T-helper 2 cell treated with Interferon-gamma antibody and Interleukin-4, amounts not matched to agents 5 μg/mL and 100 μg/mL, for 36 hours (primary cell): ENCODE measurements around the gene TMIE.

Experiments used
- DNase-seq: peaks from one replicate; pipeline ENCODE4 v3.0.0; 2021; ENCODE audit warnings: low spot score
- H3K27ac Mint-ChIP-seq: one replicate; pipeline ENCODE4 v1.8.0; 2021; ENCODE audit warnings: mild to moderate bottlenecking, mixed read lengths
- H3K27me3 Mint-ChIP-seq: one replicate; pipeline ENCODE4 v1.8.0; 2021; ENCODE audit warnings: low read depth, mixed read lengths
- H3K36me3 Mint-ChIP-seq: one replicate; pipeline ENCODE4 v1.8.0; 2021; ENCODE audit warnings: low read depth, mixed read lengths
- H3K4me1 Mint-ChIP-seq: one replicate; pipeline ENCODE4 v1.8.0; 2021; ENCODE audit warnings: low read depth, mixed read lengths
- H3K4me3 Mint-ChIP-seq: one replicate; pipeline ENCODE4 v1.8.0; 2022; ENCODE audit warnings: mild to moderate bottlenecking, moderate library complexity, mixed read lengths
- H3K9me3 Mint-ChIP-seq: one replicate; pipeline ENCODE4 v1.8.0; 2021; ENCODE audit warnings: mixed read lengths

Gene TMIE

DNA sequence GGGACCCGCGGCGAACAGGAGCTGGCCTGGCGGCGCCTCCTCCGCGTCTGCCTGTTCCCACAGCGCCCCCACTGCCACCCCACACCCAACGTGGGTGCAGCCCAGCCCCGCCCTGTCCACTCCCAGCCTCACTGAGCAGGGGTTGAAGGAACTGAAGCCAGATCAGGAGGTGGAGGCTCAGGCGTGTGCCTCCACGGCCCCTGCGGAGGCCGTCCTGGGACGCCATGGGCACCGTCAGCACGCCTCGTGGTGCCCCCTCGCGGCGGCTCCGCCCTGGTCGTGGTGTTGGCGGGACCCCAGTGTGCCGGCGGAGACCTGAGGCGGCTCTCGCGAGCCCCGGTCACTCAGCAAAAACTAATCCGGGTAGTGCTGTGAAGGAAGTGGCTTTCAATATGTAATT is 55.5 kb downstream of the TMIE start:
- peaks cover 4% of the 10 kb centered on the region for H3K4me1 Mint-ChIP-seq
- no peak overlapping the region for H3K27ac Mint-ChIP-seq
- no peak overlapping the region for H3K4me3 Mint-ChIP-seq
- H3K36me3 Mint-ChIP-seq = no peaks in the 10 kb centered on the region
- no peaks in the 10 kb centered on the region for H3K9me3 Mint-ChIP-seq
- no peak for DNase-seq
- H3K27me3 Mint-ChIP-seq = peaks cover 4% of the 10 kb centered on the region

DNA sequence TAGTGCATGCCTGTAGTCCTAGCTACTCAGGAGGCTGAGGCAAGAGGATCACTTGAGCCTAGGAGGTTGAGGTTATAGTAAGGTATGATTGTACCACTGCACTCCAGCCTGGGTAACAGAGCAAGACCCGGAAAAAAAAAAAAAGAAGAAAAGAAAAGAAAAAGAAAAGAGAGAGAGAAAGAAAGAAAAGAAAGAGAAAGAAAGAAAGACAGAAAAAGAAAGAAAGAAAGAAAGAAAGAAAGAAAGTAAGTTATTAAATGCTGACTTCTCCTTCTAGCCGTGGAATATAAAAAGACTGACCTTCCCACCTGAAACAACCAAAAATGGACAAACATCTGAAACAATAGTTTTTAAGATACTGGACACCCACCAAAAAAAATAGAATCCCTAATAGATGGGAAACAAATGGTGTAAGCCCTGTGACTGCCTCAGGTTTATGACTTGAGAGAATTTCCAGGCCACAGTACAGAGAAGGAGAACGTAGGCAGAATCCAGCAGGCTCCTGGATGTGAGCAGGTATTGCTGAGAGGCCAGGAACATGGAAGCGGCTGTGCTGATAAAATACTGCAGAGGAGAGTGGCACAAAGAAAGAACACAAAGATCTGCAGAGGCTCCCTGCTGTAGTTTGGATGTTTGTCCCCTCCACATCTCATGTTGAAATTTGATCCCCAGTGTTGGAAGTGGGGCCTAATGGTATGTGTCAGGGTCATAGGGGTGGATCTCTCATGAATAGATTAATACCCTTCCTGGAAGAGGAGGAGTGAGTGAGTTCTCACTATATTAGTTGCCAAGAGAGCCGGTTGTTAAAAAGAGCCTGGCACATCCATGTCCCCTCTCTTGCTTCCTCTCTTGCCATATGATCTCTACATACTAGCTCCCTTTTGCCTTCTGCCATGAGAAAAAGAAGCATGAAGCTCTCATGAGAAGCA is 58.3 kb downstream of the TMIE start:
- DNase-seq = no peak
- Mint-ChIP-seq H3K9me3 (peaks cover 24% of the 10 kb centered on the region), H3K36me3 (no peaks in the 10 kb centered on the region), H3K4me1 (no peaks in the 10 kb centered on the region), H3K27me3 (peaks cover 11% of the 10 kb centered on the region), H3K27ac (no peak overlapping the region), H3K4me3 (no peak overlapping the region)
